Activated CD8-positive, alpha-beta memory T cell treated with anti-CD3 and anti-CD28 coated beads, Interleukin-2, amount 50 U/mL, for 4 hours (primary cell): ENCODE data around the gene GPR146.

Source experiments
- DNase-seq: peaks from one replicate; pipeline ENCODE4 v3.0.0-alpha.2; 2020

Gene GPR146

DNA sequence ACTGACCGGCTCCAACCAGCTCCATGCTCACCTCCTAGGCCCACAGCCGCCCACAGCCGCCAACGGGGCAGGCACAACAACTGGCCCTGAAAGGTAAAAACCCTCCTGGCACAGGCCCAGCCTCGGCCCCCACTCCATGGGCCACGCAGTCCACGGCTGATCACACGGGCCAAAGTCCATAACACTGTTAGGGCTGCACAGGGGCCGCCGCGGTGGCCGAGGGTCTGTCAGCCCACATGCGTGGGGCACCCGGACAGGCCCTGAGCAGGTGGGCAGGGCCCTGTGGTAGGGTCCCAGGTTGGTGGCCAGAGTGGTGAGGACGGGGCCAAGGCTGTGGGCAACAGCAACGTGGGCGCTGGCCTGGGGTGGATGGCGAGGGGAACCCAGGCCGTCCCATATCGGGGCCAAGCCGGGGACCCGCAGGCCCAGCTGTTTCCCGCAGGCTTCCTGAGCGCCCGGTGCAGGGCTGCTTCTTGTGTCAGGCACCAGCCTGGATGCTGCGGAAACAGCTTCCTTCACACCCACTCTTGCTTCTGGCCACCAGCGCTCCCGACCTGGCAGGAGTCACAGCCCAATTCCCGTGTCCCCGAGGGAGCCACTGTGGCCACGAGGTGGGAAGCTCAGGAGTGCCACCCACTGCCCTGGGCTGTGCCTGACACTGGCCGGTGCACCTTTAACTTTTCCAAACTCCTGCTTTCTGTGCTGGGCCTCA lies 32.2 kb upstream of the GPR146 start:
- no peak for DNase-seq

DNA sequence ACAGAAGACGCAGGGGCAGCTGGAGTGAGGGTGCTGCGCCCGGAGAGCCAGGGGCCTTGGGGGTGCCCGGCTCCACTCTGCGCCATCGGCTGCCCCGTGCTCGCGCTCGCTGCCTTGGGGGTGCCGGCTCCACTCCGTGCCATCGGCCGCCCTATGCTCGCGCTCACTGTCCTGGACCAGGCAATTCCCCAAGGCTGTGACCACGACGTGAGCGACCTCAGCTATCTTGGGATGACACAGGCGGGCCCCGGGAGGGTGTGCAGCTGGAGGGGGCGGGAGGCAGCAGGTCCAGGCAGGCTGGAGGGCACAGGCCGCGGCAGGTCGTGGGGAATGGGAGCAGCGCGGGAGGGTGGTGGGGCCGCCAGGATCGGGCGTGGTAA lies 31.6 kb upstream of the GPR146 start:
- DNase-seq: no peak

- no peak for DNase-seq
These were observed 30.8 kb upstream of the GPR146 start for GRCh38 chr7:1013581-1013980.

- DNase-seq: no peak
These were observed 29.7 kb upstream of the GPR146 start for GRCh38 chr7:1014681-1015080.

DNA sequence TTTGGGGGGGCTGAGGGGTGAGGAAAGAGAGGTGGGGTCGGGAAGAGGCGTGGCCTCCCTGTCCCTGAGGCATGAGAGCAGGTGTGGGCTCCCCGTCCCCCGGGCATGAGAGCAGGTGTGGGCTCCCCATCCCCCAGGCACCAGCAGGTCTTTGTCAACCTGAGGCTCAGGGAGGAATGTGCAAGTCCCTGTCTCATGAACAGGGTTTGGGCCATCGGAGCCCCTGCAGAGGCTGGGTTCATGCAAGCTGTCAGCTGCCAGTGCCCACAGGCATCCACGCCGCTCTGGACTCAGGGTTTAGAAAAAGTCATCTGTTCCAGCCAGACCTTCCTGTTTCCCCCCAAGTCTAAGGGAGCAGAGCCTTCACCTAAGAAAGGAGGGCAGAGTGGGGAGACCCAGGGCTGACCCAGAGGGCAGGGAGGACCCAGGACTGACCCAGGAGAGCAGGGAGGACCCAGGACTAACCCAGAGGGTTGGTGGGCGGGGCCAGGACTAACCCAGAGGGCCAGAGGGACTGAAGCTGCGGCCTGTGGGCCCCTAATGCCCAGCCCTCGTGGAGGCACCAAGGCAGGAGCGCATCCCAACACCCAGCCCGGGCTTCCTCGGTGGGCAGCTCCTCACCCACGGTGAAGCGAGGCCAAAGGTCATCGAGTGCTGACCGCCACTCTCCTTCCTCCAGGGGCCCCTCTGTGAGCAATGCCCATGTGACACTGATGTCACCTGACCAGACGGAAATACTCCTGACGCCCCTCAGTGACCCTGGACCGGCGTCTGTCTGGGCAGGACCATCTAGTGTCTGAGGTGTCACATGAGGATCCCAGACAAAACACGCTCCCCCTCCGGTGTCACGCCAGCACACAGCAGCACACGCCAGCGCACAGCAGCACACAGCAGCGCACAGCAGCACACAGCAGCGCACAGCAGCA lies 28.9 kb upstream of the GPR146 start:
- no peak for DNase-seq

DNA sequence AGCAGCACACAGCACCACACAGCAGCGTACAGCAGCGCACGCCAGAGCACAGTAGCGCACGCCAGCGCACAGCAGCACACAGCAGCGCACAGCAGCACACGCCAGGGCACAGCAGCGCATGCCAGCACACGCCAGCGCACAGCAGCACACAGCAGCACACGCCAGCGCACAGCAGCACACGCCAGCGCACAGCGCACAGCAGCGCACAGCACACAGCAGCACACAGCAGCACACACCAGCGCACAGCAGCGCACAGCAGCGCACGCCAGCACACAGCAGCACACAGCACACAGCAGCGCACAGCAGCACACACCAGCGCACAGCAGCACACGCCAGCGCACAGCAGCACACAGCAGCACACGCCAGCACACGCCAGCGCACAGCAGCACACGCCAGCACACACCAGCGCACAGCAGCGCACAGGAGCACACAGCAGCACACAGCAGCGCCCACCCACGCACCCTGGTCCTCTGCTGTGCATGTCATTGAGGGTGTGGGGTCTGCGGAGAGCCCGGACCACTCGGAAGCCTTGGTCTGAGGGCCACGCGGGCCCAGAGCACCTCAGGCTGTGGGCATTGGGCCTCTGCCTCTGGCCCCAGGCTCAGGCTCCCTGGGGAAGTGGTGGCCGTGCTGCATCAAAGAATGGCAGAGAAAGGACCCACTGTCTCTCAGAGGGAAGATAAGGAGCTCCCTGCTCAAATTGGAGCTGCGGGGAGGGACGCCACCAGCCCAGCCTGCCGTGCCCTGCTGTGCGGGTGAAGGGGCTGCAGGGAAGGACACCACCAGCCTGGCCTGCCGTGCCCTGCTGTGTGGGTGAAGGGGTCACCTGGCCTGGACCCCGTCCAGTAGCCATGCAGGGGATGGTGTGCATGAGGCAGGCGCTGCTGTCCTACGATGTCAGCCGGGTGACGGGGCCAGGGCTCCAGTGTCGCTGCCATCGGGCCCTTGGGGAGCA lies 27.5 kb upstream of the GPR146 start:
- no peak for DNase-seq

GRCh38 chr7:1017586-1018333 lies 26.6 kb upstream of the GPR146 start:
- no peak for DNase-seq

- no peak for DNase-seq
These were observed 26.0 kb upstream of the GPR146 start for GRCh38 chr7:1018334-1018695.

GRCh38 chr7:1019255-1019785 lies 25.0 kb upstream of the GPR146 start:
- no peak for DNase-seq

GRCh38 chr7:1019789-1020610 lies 24.3 kb upstream of the GPR146 start:
- no peak for DNase-seq

GRCh38 chr7:1020849-1021251 lies 23.5 kb upstream of the GPR146 start:
- no peak for DNase-seq

DNA sequence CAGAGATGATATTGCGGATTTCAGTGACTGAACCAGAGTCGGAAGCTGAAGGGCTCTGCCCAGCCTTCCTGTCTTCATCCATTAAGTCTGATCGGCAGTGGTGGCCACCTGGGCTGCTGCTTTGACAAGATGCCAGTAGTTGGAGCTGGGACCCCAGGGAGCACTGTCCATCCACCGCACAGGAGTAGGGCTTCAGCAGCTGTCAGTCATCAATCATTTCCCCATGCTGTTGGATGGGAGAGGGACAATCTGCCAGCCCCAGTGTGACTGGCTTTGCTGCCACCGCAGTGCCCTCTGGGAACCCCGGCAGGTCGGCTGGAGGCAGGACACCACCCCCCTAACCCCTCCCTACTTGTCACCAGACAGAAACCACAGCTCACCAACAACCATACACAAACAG lies 23.0 kb upstream of the GPR146 start:
- no peak for DNase-seq

DNA sequence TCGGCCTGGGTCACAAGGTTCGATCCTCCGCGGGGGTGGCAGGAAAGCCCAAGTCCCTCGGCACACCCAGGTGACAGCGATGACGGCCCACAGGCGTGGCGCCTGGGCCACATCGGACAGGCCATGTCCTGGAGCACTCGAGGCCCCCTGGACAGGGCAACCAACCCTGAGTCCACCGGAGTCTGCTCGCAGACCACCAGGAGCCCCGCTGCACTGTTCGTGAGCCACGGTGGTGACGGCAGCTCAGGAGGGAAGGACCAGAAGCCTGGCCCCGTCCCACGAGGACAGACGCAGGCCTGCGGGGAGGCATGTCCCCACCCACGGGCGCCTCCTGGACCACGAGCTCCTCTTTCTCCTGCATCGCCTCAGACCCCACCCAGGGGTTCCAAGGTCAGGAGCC lies 22.4 kb upstream of the GPR146 start:
- no peak for DNase-seq

DNA sequence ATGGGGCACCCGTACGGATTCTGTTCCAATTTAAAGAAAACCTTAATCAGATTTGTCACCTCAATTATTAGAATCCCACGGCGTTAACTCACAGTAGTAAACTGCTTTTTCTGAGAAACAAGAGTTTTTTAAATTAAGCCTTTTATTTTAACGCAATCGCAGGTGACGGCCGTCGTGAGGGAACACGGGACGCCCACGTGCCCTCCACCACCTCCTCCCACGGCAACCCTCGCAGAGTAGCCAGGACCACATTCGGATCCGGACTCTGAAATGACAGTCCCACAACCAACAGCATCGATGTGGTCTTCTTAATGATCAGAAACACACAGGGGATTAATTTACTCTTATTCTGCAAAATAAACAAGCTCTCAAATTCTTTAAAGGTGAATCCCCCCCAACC lies 22.0 kb upstream of the GPR146 start:
- DNase-seq: no peak

DNA sequence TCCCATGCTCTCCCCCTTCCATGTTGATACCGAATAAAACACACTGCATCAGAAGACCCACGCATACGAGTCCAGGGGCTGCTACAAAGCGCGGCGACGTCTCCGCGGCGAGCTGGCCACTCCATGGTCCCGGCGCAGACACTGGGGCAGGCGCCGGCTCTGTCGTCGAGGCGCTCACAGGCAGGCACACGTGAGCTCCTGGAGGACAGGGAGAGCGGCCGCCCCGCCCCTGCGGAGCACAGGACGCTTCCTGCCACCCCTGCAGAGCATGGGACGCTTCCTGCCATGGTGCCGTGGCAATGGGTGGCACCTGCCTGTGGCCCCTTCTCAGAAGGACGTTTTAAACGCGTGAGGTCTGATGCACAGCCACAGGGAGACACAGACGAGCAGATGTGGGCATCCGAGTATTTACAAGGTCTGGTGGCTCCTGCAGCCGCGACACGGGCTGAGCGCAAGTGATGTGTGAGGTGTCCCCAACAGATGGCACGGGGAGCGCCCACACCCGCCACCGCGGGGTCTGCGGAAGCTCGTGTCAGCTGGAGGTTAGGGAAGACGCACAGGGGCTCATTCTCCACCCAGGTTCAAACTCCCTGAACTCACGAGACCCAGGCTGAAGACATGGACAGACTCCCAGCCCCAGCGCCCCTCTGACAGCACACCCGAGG lies 21.4 kb upstream of the GPR146 start:
- DNase-seq: no peak

DNA sequence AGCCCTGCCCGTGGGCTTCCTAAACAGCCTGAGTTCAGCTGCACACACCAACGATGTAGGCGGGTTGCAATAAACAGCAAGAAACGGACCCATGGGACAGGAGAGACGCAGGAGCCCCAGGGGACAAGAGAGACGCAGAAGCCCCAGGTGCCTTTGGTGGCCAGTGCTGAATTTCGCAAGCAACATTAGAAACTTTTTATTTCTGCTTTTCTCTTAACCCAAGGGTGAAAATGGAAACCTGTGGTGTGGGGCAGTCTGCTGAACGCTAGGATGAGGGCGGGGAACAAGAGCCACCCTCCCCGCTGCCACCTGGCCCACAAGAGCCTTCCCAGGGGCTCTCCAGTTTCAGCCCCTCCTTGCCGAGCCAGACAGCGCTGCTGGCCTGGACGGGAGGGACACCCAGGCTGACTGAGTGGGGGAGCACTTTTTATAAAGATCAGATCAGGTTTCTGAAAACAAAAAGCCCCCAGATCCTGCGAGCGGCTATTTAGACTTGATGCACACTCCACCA lies 20.0 kb upstream of the GPR146 start:
- no peak for DNase-seq

DNA sequence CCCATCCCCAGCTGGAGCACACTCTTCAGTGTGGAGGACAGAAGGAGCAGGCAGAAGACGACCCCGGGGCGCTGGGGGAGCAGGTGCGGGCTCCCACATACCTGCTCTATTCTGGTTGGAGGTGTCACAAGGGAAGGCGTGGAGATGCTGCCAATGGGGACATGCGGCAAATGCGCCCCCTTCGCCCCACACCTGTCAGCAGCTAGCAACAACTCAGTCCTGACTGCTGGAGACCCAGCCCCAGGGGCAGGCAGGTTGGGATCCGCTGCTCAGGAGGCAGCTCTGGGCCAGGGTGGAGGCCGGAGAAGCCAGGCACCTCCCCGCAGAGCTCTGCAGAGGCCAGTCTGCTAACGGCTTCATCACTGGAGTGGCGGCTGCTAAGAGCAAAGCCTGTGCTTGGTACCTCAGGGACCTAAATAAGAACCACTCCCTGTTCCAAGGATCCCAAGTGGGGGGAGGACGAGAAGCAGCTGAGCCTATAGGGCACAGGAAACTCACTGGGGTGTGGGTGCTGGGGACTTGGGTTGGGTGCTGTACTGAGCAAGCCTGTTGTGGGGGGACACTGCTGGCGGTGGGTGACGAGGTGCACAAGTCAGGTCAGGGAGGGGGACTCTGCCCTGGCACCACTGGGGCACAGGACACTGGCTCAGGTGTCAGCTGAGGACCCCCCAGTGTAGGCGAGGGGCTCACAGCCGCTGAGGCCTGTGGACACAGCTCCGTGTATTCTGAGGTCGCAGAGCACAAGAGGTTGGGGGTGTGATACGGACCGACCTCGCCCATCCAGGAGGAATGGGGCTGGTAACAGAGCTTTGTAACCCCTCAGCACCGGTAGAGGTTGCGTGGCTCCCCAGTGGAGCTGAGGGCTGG lies 19.2 kb upstream of the GPR146 start:
- DNase-seq: no peak

GRCh38 chr7:1025743-1026581 lies 18.4 kb upstream of the GPR146 start:
- DNase-seq: no peak
